Thoracic aorta (tissue), 2 donors: ENCODE measurements around the gene GPR158. TPM values are rescaled to one million over a fixed set of nuclear protein-coding genes. Genes with fewer than 3 reads are reported as not detected.

ENCODE experiments used
- ATAC-seq: fragments of 150-250 bp; one replicate; pipeline ENCODE4 v1.8.0; 2017; ENCODE audit warnings: low read depth; ENCODE audit not compliant: insufficient number of reproducible peaks, low FRiP score
- DNase-seq: peaks from one replicate; pipeline ENCODE4 v3.0.0-alpha.2; 2020; ENCODE audit warnings: low spot score
- H3K27ac ChIP-seq, 2 donors: fragments of 200-600 bp; sonication (generic); 1 replicate in 1 of 2; 2 replicates in 1 of 2; pipeline ENCODE4 v1.5.1; 2016; ENCODE audit warnings: mild to moderate bottlenecking in 2 of 2, moderate library complexity in 2 of 2
- H3K27me3 ChIP-seq: fragments of 200-600 bp; sonication (generic); replicated peaks from 2 replicates; pipeline ENCODE4 v1.6.0; 2016; ENCODE audit warnings: mild to moderate bottlenecking; ENCODE audit not compliant: insufficient read depth
- H3K36me3 ChIP-seq: fragments of 200-600 bp; sonication (generic); one replicate; pipeline ENCODE4 v1.5.1; 2016
- H3K4me1 ChIP-seq, 2 donors: fragments of 200-600 bp; sonication (generic); 1 replicate in 1 of 2; 2 replicates in 1 of 2; pipeline versions ENCODE4 v1.5.1 to v1.6.0; 2016; ENCODE audit warnings: low read depth in 2 of 2, mild to moderate bottlenecking in 1 of 2; ENCODE audit not compliant: control insufficient read depth in 1 of 2
- H3K4me3 ChIP-seq: fragments of 200-600 bp; sonication (generic); 2 replicates; pipeline ENCODE4 v1.5.1; 2016; ENCODE audit warnings: mild to moderate bottlenecking
- H3K9me3 ChIP-seq: fragments of 200-600 bp; sonication (generic); 2 replicates; pipeline ENCODE4 v1.5.1; 2016
- total RNA-seq, 2 donors: library from RNA; depleted of rRNA; stranded (reverse); fragments of >200 nt; gene quantifications; one replicate each; pipeline versions ENCODE4 v1.1.0 to v1.2.3, GENCODE V29; 2016
- TF ChIP-seq, protein P1 (sequence below): fragments of 200-600 bp; sonication (generic); IDR thresholded peaks from one replicate; pipeline ENCODE4 v1.5.1; 2019; ENCODE audit warnings: antibody characterized with exemption

GPR158 gene
- total RNA-seq, 2 donors from 2014 or later = not detected

GRCh38 chr10:25280573-25280972 is 105.8 kb downstream of the GPR158 start:
- ATAC-seq = no peak
- Histone ChIP-seq H3K9me3 (peaks cover 3% of the 10 kb centered on the region), H3K4me1 (no peaks in the 10 kb centered on the region), H3K27me3 (no peaks in the 10 kb centered on the region), H3K4me3 (no peak overlapping the region), H3K27ac (no peak overlapping the region), H3K36me3 (no peaks in the 10 kb centered on the region)
- TF ChIP-seq, protein P1, sequence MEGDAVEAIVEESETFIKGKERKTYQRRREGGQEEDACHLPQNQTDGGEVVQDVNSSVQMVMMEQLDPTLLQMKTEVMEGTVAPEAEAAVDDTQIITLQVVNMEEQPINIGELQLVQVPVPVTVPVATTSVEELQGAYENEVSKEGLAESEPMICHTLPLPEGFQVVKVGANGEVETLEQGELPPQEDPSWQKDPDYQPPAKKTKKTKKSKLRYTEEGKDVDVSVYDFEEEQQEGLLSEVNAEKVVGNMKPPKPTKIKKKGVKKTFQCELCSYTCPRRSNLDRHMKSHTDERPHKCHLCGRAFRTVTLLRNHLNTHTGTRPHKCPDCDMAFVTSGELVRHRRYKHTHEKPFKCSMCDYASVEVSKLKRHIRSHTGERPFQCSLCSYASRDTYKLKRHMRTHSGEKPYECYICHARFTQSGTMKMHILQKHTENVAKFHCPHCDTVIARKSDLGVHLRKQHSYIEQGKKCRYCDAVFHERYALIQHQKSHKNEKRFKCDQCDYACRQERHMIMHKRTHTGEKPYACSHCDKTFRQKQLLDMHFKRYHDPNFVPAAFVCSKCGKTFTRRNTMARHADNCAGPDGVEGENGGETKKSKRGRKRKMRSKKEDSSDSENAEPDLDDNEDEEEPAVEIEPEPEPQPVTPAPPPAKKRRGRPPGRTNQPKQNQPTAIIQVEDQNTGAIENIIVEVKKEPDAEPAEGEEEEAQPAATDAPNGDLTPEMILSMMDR = no peak
- no peak for DNase-seq

- ATAC-seq (no peak), DNase-seq (no peak)
- Histone ChIP-seq H3K27me3 (no peaks in the 10 kb centered on the region), H3K4me3 (no peak overlapping the region), H3K36me3 (no peaks in the 10 kb centered on the region), H3K27ac (no peak overlapping the region), H3K4me1 (no peaks in the 10 kb centered on the region), H3K9me3 (peaks cover 8% of the 10 kb centered on the region)
- TF ChIP-seq, protein P1 = no peak
These were observed 111.0 kb downstream of the GPR158 start for GRCh38 chr10:25285809-25286208.

DNA sequence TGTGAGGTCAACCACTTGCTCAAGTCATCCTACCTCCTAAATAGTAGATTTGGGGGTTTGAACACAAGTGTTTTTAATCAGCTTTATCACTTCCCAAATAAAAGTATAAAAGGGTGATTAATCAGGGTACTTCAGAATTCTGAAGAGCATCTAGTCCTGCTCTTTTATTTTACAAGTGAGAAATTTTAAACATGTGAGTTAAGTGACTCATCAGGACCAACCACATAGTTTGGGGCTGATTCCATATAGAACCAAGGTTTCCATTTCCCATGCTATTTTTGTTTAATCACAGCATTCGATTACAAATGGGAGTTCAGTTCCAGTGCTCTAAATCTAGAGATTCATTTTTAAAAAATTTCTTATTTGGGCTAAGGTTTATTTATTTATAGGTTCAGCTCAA is 113.4 kb downstream of the GPR158 start:
- Histone ChIP-seq H3K9me3 (peaks cover 8% of the 10 kb centered on the region), H3K4me3 (no peak overlapping the region), H3K36me3 (no peaks in the 10 kb centered on the region), H3K27me3 (no peaks in the 10 kb centered on the region), H3K4me1 (no peaks in the 10 kb centered on the region), H3K27ac (no peak overlapping the region)
- ATAC-seq = no peak
- TF ChIP-seq, protein P1 = no peak
- DNase-seq = no peak

DNA sequence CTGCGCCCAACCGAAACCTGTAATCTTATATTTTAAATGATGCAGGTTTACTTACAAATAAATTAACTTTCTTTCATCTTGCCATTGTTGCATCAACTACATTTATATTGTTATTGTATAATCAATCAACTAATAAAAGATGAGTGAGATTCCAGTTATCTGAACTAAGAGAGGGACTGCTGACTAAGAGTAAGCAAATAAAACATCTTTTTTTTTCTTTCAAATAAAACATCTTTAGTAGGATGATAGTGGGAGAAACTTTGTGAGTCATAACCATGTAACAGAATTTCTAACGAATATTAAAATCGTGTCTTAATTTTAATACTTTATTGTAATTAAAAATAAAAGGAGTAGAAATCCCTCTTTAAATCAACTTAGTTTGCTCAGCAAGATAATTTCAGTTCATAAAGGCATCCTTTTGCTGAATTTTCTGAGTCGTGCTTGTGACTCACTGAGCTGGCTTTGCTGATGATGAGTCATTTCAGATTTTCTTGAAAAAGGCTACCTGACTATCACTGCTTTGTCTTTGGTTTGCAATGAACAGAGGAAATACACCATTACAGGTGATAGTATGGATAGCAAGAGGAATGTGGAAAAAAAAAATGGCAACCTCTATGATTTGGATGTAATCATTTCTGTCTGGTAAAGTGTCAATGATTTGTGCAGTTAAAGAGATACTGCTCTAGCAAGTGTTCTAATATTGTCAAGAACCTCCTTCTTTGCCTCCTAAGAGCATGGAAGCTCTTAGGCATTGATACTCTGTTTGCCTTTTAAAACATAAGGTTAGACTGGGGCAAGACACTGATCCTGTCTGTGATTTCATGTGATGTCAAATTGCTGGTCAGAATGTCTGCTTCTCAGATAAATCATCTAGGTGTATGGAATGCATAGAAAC is 119.5 kb downstream of the GPR158 start:
- H3K27me3 ChIP-seq = no peaks in the 10 kb centered on the region
- no peaks in the 10 kb centered on the region for H3K4me1 ChIP-seq
- H3K27ac ChIP-seq = no peak overlapping the region
- no peaks in the 10 kb centered on the region for H3K9me3 ChIP-seq
- ATAC-seq (no peak), DNase-seq (no peak)
- H3K4me3 ChIP-seq = no peak overlapping the region
- H3K36me3 ChIP-seq = no peaks in the 10 kb centered on the region
- TF ChIP-seq, protein P1 = no peak

DNA sequence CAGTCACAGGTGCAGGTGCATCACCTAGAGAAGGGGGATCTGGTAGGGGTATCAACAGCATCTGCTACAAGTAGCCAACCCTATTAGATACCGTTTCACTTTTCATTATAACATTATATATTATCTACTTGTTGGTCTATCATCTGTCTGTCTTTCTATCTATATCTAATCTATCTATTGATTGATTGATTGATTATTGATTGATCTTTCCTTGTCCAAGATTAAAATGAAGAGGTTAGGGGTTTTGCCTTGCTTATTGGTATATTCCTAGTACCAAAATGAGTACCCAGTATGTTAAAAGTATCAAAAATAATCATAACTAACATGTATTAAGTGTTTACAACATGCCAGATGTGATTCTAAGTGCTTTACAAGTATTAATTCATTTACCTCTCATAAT is 121.5 kb downstream of the GPR158 start:
- no peak for DNase-seq
- Histone ChIP-seq H3K27ac (no peak overlapping the region), H3K9me3 (no peaks in the 10 kb centered on the region), H3K36me3 (no peaks in the 10 kb centered on the region), H3K4me3 (no peak overlapping the region), H3K27me3 (no peaks in the 10 kb centered on the region), H3K4me1 (no peaks in the 10 kb centered on the region)
- ATAC-seq = no peak
- TF ChIP-seq, protein P1 = no peak
